ENCODE measurements around the gene INPP1. TPM values are rescaled to one million over a fixed set of nuclear protein-coding genes. Genes with fewer than 3 reads are reported as not detected.
A peak's percentile ranks its signal among the peaks of the same experiment; 100 is the strongest.
"Not testable (repeated sequence)": the region's sequence is repeated elsewhere in the genome, so short reads cannot be mapped to it uniquely, and the experiment has no call there.

Gene INPP1
- 50.7 TPM for total RNA-seq

GRCh38 chr2:190343536-190344275 lies at the start of gene INPP1:
Gene INPP1 (plus strand): TSS chr2:190343589. CDS start chr2:190360103, 16,514 bp downstream.
- peak; percentile 79 for DNase-seq (ENCODE audit: low spot score)

DNA sequence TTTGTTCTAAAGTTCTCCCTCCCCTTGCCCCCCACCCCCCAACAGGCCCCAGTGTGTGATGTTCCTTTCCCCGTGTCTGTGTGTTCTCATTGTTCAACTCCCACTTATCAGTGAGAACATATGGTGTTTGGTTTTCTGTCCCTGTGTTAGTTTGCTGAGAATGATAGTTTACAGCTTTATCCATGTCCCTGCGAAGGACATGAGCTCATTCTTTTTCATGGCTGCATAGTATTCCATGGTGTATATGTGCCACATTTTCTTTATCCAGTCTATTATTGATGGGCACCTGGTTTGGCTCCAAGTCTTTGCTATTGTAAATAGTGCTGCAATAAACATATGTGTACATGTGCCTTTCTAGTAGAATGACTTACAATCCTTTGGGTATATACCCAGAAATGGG lies 45.5 kb upstream of the INPP1 start:
- not testable (repeated sequence) for DNase-seq (ENCODE audit: low spot score)

DNA sequence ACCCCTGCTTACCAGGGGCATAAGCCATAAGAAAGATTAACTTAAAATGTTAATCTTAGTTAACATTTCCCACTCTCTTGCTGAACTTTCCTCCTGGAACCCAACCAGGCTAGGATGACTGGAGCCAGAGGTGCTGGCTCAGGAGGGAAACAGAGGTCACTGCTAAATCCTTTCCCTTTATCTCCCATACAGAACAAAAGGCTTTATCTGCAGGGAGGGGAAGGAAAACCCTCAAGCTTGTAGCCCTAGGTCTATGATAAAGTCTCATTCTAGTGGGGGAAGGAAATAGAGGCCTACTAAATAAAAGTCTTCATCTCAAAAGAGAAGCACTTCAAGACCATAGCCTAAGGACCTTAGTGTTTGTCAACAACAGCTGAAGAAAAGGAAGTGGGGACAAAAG lies 42.4 kb upstream of the INPP1 start:
- no peak for DNase-seq (ENCODE audit: low spot score)

- no peak for DNase-seq (ENCODE audit: low spot score)
Observed at GRCh38 chr2:190302052-190302451, 41.3 kb upstream of the INPP1 start.

DNA sequence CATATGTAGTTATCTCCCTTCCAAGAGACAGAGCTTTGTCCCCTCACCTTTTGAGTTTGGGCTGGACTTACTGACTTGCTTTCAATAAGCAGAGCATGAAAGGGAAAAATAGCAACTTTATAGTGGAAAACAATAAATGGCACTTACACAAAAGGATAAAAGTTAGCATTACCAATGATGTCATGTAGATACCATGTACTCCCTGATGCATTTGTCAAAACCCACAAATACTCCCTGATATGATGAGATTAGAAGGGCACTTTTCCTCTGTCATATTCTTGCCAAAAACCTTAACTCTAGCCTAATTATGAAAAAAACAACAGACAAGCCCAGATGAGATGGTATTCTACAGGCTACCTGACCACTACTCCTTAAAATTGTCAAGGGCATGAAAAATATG lies 39.7 kb upstream of the INPP1 start:
- no peak for DNase-seq (ENCODE audit: low spot score)

GRCh38 chr2:190304404-190304803 lies 39.0 kb upstream of the INPP1 start:
- no peak for DNase-seq (ENCODE audit: low spot score)

GRCh38 chr2:190308031-190308430 lies 35.4 kb upstream of the INPP1 start:
- DNase-seq (ENCODE audit: low spot score) = no peak

DNA sequence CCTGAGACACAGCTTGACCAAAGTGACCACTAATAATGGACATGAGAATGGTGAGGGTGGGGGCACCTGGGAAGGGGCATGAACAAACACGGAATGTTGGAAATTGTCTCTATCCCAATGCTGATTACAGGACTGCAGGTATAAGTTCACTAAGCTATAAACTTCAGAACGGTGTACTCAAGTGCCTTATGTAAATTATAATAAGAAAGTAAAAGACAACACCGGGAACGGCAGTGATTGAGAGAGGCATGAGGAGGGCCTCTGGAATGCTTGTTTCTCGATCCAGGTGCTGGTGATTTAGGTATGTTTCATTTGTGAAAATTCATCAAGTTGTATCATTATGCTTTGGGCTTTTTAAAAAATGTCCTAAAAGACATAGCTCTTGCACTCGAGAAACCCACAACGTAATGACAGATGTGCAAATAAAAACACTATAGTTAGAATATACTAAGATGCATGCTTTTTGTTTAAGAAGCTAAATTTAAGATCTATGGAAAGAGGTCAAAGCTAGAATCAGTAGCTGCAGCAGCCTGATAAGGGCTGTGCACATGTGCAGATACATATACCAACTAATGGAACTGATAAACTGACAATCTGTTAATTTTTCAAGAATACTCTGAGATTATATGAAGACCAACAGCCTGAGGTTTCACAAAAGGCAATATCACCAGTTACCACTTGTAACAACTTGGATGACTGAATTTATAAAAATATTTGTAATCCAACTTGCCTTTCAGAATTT lies 31.3 kb upstream of the INPP1 start:
- no peak for DNase-seq (ENCODE audit: low spot score)

DNA sequence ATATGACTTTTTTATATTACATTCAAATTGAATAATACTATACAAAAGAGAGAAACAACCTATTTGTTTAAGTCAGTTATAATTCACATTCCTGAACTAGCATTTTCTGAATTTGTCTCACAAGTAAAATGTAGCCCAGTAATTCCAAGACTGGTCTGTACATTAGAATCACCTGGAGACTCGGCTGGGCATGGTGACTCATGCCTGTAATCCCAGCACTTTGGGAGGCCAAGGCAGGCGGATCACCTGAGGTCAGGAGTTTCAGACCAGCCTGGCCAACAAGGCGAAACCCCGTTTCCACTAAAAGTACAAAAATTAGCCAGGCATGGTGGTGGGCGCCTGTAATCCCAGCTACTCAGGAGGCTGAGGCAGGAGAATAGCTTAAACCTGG lies 30.8 kb upstream of the INPP1 start:
- not testable (repeated sequence) for DNase-seq (ENCODE audit: low spot score)

DNA sequence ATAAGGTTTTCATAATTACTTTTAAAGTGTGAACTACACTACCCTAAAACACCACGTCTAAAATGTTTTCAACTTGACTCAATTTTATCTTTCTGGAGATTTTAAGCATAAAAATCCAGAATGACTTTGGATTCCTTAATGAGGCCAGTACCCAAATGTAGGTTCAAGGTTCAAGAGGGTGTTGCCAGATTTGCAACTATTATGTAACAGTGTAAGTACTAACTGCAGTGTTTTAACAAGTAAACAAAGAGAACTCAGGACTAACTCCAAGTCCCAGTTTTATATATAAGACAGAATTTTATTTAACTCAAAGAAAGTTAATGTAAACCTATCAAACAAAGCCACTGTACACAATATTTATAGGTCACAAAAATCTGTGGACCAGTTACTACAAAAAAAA lies 29.5 kb upstream of the INPP1 start:
- DNase-seq (ENCODE audit: low spot score) = no peak

- no peak for DNase-seq (ENCODE audit: low spot score)
Observed at GRCh38 chr2:190315273-190315672, 28.1 kb upstream of the INPP1 start.

DNA sequence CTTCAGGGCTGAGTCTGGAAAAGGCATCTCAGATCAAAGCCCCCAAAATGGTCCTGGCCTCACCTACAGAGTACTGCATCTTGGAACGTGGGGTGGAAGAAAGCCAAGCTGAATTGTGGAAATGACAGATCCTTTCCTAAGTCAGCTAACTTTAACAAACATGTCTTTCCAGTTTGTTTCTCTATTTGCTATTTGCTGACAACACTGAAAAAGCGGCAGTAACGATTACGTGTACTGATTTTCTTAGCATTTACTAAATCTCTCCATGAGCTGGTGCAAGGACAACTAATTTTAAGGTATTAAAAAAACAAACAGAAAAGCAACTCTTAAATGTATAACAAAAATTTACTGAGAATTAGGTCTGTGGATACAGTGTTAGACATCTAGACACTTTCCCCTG lies 24.9 kb upstream of the INPP1 start:
- no peak for DNase-seq (ENCODE audit: low spot score)

DNA sequence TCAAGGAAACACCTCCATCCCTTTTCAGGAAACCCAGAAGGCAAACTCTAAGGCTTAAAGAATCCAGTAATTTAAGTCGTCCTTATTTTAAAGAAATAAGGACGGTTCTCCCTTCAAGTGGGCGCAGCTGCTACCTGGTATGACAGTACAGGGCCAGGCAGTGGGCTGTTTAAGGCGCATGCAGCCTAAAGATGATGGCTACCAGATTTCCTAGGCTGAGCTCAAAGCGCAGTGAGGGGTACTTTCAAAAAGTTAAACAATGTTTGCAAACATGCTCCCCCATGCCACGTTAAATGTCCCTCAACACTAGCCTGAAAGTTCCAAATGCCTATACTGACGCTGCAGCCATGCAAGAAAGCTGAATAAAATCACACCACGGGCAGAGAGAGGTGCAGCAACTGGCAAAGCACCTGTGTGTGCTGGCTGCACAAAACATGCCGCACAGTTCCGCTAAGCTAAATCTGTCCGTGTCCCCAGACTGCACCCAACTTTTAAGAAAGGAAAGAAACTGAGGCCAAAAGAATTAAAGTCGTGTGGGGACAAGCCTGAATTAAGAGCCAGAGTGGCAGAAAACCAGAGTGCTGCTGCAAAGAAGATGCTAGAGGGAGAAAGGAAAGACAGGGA lies 24.3 kb upstream of the INPP1 start:
- no peak for DNase-seq (ENCODE audit: low spot score)

DNA sequence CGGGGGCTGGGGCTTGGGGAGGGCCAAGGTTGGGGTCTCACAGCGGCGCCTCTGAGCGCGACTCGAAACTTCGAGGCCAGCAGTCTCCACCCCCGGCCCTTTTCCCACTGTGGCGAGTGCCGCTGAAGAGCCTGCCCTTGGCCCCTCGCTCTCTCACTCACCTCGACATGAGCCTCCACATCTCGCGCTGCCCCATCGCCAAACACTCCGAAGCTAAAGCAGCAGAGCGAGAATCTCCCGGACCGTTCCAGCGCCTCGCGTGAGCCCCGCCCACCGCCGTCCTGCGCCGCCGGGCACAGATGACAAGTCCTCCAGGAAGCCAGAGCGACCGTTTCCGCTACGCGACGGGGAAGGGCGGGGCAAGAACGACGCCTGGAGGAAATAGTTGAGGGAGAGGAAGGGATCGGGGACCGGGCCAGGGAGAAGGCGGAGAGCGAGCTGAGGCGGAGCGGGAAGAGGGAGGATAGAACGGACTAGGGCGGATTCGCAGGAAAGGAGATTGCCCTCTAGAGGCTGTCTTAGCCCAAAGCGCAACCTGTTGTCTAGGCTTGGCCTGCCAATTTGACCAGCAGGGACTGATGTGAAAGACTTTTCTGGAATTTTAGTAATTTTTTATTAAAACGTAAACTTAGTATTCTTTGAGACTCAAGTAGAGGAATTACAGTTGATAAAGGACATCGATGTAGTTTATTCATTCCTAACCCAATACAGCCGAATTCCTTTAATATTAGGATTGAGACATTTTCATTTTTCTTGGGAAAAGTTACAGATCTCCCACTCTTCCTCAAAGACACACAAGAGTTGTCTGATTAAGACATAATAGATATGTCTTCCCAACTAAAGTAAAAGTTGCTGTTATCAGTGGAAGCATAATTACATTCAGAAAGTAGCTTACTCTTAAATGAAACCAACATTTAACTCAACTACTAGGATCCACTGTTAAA lies 23.6 kb upstream of the INPP1 start, which contains the start of gene HIBCH:
Gene HIBCH (minus strand): TSS at position 272 of the 944 bp plus-strand sequence. CDS start 76 bp downstream, at position 196.
- peak; percentile 99 for DNase-seq (ENCODE audit: low spot score)

DNA sequence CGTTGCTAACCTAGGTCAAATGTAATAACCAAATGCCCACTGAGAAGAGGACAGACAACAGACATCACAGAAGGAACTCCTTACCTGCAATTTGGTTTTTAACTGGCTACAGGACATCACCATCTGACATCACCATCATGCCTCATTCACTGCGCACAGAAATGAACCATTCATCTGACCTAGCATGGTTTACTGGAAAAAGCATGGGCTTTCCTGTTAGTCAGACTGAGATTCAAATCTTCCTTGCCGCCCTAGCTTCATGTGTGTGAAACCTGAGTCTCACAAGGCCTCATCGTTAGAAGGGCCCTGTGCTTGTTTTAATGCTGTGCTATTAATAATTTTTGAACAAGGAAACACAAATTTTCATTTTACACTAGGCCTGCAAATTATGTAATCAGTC lies 22.7 kb upstream of the INPP1 start:
- DNase-seq (ENCODE audit: low spot score) = no peak

DNA sequence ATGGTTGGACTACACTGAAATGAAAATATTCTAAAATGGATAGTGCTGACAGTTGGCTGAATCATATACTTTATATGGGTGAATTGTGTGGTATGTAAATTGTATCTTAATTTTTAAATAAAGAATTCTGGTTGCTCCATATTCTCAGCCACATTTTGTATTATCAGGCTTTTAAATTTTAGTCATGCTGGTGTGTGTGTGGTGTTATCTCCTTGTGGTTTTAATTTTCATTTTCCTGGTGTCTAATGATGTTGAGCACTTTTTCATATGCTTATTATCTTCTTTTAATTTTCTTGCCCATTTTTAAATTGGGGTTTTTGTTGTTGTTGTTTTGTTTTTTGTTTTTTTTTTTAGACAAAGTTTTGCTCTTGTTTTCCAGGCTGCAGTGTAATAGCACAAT lies 20.0 kb upstream of the INPP1 start:
- DNase-seq (ENCODE audit: low spot score) = no peak

GRCh38 chr2:190325588-190325987 lies 17.8 kb upstream of the INPP1 start:
- DNase-seq (ENCODE audit: low spot score) = no peak

DNA sequence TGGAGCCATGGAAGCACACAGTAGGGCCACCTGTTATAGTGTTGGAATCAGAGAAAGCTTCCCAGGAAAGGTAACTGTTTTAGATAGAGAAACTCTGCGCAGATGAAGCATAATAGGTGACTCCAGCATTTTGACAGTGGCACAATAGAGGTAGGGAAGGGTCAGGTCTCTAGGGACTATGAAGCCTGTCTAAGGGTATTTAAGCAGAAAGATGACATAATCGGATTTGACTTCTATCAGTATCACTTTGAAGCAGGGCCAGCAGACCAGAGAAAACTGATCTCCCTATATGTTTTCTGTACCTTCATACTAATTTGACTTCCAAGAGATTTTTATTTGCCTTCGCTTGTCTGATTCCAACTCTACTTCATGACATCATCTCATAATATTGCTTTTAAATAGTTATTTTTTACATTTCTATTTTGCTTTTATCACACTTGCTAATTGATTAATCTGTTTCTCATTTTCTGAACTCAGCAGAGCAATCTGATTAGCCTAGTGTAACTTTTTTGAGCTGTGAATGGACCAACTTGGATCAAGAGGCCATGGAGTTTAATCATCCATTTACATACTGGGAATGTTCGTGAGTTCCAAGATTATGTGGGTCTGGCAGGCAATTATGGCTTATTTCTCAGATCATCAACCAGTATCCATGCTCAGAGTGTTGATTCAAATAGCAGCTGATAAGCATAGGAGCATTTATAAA lies 15.4 kb upstream of the INPP1 start:
- no peak for DNase-seq (ENCODE audit: low spot score)

DNA sequence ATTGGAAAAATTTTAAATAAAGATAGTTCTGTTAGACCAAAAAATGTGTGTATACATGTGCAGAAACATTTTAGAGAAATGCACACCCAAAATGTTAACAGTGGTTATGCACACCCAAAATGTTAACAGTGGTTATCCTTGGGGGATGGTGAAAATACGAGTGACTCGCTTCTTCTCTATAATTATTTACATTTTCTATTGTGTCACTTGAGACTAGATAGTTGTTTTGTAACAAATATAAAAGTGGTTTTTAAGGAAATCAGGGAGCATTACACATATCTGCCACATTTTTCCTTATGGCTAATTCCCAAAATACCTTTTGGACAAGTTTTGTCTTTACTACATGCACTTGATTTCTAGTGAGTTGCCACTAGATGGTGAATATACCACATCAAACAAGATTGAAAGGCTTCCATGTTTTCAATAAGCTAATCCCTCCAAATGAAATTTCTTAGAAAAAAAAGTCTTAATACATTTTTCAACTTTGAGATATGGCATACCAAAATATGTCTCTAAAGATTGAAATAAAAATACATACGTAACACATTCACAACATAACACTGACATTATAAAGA lies 14.7 kb upstream of the INPP1 start:
- DNase-seq (ENCODE audit: low spot score) = no peak

DNA sequence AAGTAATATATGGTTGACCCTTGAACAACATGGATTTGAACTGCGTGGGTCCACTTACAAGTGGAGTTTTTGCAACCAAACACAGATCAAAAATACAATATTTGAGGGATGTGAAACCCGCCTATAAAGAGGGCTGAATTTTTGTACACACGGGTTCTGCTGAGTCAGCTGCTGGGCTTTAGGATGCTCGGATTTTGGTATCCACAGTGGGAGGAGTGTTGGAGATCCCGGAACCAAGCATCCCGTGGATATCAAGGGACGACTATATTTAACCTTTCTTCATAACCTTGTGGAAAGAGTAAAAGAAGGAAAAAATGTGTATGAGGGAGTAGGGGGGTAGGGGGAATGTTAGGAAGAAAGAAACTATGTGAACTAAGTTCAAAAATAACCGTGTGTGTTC lies 10.0 kb upstream of the INPP1 start:
- DNase-seq (ENCODE audit: low spot score) = no peak

GRCh38 chr2:190333928-190334327 lies 9.5 kb upstream of the INPP1 start:
- DNase-seq (ENCODE audit: low spot score) = no peak

Measured in ureter (tissue), 1 donor.